ENCODE measurements around the gene CDRT4.

The CDRT4 gene

GRCh38 chr17:15393414-15393813 lies 74.0 kb downstream of the CDRT4 start:
- DNase-seq (ENCODE audit: low read depth), result no peak

- DNase-seq (ENCODE audit: low read depth), result no peak
These were observed 75.1 kb downstream of the CDRT4 start for GRCh38 chr17:15392326-15392741.

GRCh38 chr17:15388356-15389041 lies 78.9 kb downstream of the CDRT4 start:
- DNase-seq (ENCODE audit: low read depth), result no peak

GRCh38 chr17:15386083-15386482 lies 81.3 kb downstream of the CDRT4 start:
- no peak for DNase-seq (ENCODE audit: low read depth)

Data from T-helper 22 cell (primary cell).